ENCODE data around the gene PLEKHO1.
A peak's percentile ranks its signal among the peaks of the same experiment; 100 is the strongest.

PLEKHO1 gene

DNA sequence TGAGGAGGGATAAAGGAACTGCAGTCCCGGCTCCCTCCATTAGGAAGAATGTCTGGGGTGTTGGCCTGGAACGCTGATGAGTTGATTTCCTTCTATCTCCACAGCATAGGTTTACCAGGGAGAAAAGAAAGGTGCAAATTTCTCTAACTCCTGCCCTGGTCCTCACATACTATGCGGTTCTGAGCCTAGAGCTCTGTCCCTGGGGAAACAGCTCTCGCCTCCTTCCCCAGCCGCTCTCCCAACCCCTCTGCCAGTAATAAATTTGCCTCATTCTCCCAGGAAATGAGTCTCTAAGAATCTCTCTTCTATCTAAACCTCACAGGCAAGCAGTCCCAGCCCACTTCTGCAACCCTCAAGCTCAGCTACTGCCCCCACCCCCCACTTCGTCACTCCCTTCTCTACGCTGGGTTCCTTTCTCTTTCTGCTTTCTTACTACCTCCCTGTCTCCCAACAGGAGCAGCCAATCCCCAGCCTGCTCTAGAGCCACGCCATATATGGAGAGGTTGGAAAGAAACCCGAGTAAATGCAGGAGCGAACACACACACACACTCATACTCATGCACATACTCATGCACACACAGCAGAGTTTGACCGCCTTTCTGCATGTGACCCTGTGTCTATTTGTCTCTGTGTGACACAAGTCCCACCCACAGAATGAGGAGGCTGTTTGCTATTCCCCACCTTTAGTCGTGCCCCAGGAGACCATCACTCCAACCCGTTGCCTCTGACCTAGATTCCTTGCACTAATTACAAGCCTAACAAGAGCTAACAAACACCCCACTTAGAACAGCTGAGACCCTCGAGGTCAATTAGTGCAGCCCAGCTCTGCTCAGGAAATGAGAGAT, 13.4 kb downstream of the PLEKHO1 start:
- peaks cover 7% of the 10 kb centered on the region for H3K36me3 ChIP-seq (ENCODE audit: control insufficient read depth, insufficient read depth, low read length)
- H3K9ac ChIP-seq (ENCODE audit: low read depth, low read length): peak overlapping the region; percentile 80
- peak overlapping the region; percentile 51 for H3K4me3 ChIP-seq (ENCODE audit: low read depth, low read length)
- no peaks in the 10 kb centered on the region for H3K9me3 ChIP-seq (ENCODE audit: control insufficient read depth, insufficient read depth, low read length)
- H3K27me3 ChIP-seq (ENCODE audit: control insufficient read depth, insufficient read depth, low read length): no peaks in the 10 kb centered on the region
- peaks cover 26% of the 10 kb centered on the region for H3K4me1 ChIP-seq (ENCODE audit: control insufficient read depth, insufficient read depth, low read length)

DNA sequence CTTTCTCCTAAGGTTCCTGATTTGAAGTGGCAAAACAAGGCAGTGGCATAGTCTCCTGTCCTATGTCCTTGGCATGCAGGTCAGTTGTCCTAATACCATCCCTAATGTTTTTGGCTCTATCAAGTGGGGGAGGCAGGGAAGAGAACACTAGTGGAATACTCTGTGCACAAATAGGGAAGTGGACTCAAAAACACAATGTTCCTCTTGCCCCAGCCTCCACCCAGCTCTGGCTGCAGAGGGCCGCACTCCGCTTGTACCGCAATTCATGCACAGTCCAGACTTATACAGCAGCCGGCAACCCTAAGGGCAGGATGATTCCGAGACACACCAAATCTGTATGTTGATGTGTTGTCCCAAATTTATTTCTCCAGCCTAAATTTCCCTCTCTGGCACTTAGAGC, 14.5 kb downstream of the PLEKHO1 start:
- H3K36me3 ChIP-seq (ENCODE audit: control insufficient read depth, insufficient read depth, low read length): peaks cover 6% of the 10 kb centered on the region
- no peak overlapping the region for H3K4me3 ChIP-seq (ENCODE audit: low read depth, low read length)
- peaks cover 26% of the 10 kb centered on the region for H3K4me1 ChIP-seq (ENCODE audit: control insufficient read depth, insufficient read depth, low read length)
- no peak overlapping the region for H3K9ac ChIP-seq (ENCODE audit: low read depth, low read length)
- no peaks in the 10 kb centered on the region for H3K27me3 ChIP-seq (ENCODE audit: control insufficient read depth, insufficient read depth, low read length)
- no peaks in the 10 kb centered on the region for H3K9me3 ChIP-seq (ENCODE audit: control insufficient read depth, insufficient read depth, low read length)

DNA sequence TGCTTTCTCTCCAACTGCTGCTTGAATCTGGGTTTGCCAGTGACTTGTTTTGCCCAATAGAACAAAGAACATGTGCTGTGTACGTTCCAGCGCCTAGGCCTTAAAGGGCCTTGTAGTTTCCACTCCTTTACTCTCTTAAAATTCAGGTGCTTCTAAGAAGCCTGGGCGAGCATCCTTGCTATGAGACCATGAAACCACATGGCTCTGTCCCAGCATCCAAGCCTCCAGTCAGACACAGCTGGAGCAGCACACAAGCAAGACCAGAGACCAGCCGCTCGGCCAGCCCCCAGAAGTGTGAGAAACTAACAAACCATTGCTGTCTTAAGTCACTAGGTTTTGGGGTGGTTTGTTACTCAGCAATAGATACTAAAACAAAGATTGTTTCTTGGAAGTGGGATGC, 15.1 kb downstream of the PLEKHO1 start:
- Histone ChIP-seq H3K9me3 (ENCODE audit: control insufficient read depth, insufficient read depth, low read length) (no peaks in the 10 kb centered on the region), H3K4me3 (ENCODE audit: low read depth, low read length) (no peak overlapping the region), H3K27me3 (ENCODE audit: control insufficient read depth, insufficient read depth, low read length) (no peaks in the 10 kb centered on the region), H3K4me1 (ENCODE audit: control insufficient read depth, insufficient read depth, low read length) (peaks cover 26% of the 10 kb centered on the region), H3K36me3 (ENCODE audit: control insufficient read depth, insufficient read depth, low read length) (peaks cover under 1% of the 10 kb centered on the region), H3K9ac (ENCODE audit: low read depth, low read length) (no peak overlapping the region)

DNA sequence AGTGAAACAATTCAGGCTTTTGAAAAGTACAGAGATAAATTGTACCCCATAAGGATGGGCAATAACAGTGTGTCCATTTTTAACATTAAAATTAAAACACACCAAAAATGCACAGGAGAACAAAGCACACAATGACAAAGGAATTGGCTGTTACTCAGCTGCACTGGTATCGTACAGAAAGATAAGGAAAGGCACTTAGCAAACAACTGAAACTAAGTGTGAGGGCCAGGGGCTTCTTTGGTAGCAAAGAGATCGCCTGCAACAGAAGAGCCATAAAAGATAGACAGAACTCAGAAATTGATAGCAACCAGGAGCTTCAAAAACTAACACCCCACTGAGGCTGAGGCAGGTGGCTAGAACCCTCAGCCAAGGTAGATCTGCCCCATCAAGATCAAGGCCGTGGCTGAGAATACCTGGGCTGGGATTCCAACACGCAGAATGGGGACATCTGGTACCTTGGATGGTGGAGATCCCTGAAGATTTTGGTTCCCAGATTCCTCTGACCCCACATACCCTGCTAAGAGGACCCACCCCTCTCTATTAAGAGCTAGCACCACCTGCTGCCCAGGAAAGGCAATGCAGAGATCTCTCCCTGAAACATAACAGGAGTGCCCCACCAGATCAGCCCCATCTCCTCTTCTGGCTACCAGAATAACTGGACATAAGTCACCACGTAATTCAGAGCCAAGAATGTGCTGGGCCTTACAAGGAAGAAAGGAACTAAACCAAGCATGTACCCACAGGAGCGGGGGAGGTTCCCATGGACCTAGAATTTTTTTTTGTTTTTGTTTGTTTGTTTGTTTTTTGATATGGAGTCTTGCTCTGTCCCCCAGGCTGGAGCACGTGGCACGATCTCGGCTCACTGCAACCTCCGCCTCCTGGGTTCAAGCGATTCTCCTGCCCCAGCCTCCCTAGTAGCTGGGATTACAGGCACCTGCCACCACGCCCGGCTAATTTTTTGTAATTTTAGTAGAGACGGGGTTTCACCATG, 16.2 kb downstream of the PLEKHO1 start:
- Histone ChIP-seq H3K27me3 (ENCODE audit: control insufficient read depth, insufficient read depth, low read length) (no peaks in the 10 kb centered on the region), H3K36me3 (ENCODE audit: control insufficient read depth, insufficient read depth, low read length) (no peaks in the 10 kb centered on the region), H3K4me1 (ENCODE audit: control insufficient read depth, insufficient read depth, low read length) (peaks cover 26% of the 10 kb centered on the region), H3K9me3 (ENCODE audit: control insufficient read depth, insufficient read depth, low read length) (no peaks in the 10 kb centered on the region), H3K9ac (ENCODE audit: low read depth, low read length) (no peak overlapping the region), H3K4me3 (ENCODE audit: low read depth, low read length) (no peak overlapping the region)

DNA sequence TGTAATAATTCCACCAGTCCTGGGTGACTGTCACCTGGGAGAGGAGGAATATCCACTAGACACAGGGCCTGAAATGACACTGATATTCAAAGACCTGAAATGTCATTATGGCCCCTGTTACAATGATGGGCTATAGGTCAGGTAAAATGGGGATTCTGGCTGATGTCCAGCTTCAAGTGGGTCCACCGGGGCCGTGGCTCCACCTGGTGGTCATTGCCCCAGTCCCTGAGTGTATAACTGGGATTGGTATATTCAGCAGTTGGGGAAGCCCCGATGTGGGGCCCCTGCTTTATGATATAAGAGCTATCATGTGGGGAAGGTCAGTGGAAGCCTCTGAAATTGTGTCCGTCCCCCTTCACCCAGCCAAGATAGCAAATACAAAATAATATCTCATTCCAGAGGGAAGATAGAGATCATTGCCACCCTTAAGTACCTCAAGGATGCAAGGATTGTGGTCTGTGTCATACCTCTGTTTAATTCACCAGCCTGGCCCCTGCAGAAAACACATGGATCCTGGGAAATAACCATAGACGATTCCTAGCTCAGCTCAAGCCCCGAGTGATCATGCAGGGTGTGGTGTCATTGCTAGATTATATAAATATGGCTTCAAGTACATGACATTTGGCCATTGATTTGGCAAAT, 19.4 kb downstream of the PLEKHO1 start:
- peaks cover 4% of the 10 kb centered on the region for H3K4me1 ChIP-seq (ENCODE audit: control insufficient read depth, insufficient read depth, low read length)

DNA sequence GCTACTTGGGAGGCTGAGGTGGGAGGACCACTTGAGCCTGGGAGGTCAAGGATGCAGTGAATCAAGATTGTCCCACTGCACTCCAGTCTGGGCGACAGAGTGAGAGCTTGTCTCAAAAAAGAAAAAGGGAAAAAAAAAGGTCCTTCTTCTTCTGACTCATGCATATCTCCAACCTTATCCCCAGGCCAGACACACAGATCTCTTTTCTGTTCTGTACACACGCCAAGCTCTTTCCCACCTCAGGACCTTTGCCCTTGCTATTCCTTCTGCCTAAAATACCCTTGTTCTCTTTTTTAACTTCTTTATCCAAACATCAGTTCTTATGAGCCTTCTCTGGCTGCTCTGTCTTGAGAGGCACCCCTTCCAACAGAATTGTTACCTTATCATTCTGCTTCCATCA, 22.1 kb downstream of the PLEKHO1 start:
- H3K27me3 ChIP-seq (ENCODE audit: control insufficient read depth, insufficient read depth, low read length): no peaks in the 10 kb centered on the region
- no peaks in the 10 kb centered on the region for H3K36me3 ChIP-seq (ENCODE audit: control insufficient read depth, insufficient read depth, low read length)
- H3K9me3 ChIP-seq (ENCODE audit: control insufficient read depth, insufficient read depth, low read length): no peaks in the 10 kb centered on the region
- H3K4me3 ChIP-seq (ENCODE audit: low read depth, low read length): no peak overlapping the region
- H3K9ac ChIP-seq (ENCODE audit: low read depth, low read length): no peak overlapping the region
- H3K4me1 ChIP-seq (ENCODE audit: control insufficient read depth, insufficient read depth, low read length): no peaks in the 10 kb centered on the region

More for the DNA sequence above, 19.4 kb downstream of the PLEKHO1 start:
- Histone ChIP-seq H3K36me3 (ENCODE audit: control insufficient read depth, insufficient read depth, low read length) (no peaks in the 10 kb centered on the region), H3K9me3 (ENCODE audit: control insufficient read depth, insufficient read depth, low read length) (no peaks in the 10 kb centered on the region), H3K4me3 (ENCODE audit: low read depth, low read length) (no peak overlapping the region), H3K27me3 (ENCODE audit: control insufficient read depth, insufficient read depth, low read length) (no peaks in the 10 kb centered on the region), H3K9ac (ENCODE audit: low read depth, low read length) (no peak overlapping the region)

DNA sequence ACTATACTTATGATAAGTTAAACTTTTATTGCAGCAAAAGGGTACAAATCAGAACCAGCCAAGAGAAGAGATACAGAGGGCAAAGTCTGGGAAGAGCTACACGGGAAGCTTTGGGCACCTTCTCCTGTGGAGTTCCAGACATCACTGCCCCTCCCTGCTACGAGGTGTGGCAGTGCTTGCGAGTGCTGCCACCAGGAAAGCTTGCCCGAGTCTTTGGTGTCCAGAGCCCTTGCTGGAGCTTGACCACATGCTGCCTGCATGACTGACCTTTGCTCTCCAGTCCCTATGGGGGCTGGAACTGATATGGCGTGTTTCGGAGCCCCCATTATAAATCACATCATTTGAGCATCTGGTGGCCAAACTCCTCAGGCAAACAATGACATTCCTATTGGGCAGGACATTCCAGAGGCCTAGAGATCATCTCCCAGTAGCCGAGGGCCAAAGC, 23.4 kb downstream of the PLEKHO1 start:
- H3K4me3 ChIP-seq (ENCODE audit: low read depth, low read length): no peak overlapping the region
- no peaks in the 10 kb centered on the region for H3K27me3 ChIP-seq (ENCODE audit: control insufficient read depth, insufficient read depth, low read length)
- no peaks in the 10 kb centered on the region for H3K4me1 ChIP-seq (ENCODE audit: control insufficient read depth, insufficient read depth, low read length)
- no peaks in the 10 kb centered on the region for H3K36me3 ChIP-seq (ENCODE audit: control insufficient read depth, insufficient read depth, low read length)
- H3K9me3 ChIP-seq (ENCODE audit: control insufficient read depth, insufficient read depth, low read length): no peaks in the 10 kb centered on the region
- H3K9ac ChIP-seq (ENCODE audit: low read depth, low read length): no peak overlapping the region

DNA sequence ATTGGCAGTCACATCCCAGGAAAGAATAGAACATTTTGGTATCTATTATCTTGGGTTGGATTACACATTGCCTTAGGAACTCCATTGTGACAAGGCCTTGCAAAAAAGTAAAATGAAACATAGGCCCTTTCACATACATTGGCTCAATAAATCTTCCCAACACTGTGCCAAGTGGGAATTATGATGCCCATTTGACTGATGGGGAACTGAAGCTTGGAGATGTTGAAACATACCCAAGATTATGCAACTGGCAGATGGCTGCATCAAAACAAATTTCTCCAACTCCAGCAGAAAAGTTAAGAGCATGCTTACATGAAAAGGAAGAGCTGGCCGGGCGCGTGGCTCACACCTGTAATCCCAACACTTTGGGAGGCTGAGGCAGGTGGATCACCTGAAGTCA, 26.9 kb downstream of the PLEKHO1 start:
- H3K4me1 ChIP-seq (ENCODE audit: control insufficient read depth, insufficient read depth, low read length): no peaks in the 10 kb centered on the region
- H3K27me3 ChIP-seq (ENCODE audit: control insufficient read depth, insufficient read depth, low read length): no peaks in the 10 kb centered on the region
- H3K4me3 ChIP-seq (ENCODE audit: low read depth, low read length): no peak overlapping the region
- no peaks in the 10 kb centered on the region for H3K36me3 ChIP-seq (ENCODE audit: control insufficient read depth, insufficient read depth, low read length)
- H3K9me3 ChIP-seq (ENCODE audit: control insufficient read depth, insufficient read depth, low read length): no peaks in the 10 kb centered on the region
- no peak overlapping the region for H3K9ac ChIP-seq (ENCODE audit: low read depth, low read length)

DNA sequence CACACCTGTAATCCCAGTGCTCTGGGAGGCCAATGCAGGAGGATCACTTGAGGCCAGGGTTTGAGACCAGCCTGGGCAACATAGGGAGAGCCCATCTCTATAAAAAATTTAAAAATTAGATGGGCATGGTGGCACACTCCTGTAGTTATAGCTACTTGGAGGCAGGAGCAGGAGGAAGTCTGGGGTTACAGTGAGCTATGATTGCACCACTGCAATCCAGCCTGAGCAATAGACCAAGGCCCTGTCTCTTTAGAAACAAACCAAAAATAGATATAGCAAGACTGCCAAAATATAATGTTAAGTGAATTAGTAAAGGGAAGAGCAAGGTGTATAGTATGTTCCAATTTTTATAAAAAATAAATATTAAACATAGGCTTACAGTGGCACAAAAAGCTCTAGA, 28.8 kb downstream of the PLEKHO1 start:
- Histone ChIP-seq H3K4me1 (ENCODE audit: control insufficient read depth, insufficient read depth, low read length) (no peaks in the 10 kb centered on the region), H3K36me3 (ENCODE audit: control insufficient read depth, insufficient read depth, low read length) (no peaks in the 10 kb centered on the region), H3K4me3 (ENCODE audit: low read depth, low read length) (no peak overlapping the region)

DNA sequence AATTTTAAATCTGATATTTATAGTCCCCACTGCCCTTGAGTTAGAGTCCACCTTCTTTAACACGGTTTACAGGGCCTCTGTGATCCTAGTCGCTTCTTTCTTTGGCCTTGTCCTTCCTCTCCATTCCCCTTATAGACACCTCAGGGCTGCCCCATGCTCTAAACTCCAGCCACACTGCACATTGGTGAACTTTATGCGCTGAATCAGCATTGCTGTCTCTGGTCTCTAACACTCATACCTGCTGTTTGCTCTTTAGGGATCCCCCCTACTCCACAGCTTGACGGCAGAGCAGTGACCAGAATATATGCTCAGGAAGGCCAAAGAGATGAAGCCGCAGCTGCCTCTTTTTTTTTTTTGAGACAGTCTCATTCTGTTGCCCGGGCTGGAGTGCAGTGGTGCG, 30.2 kb downstream of the PLEKHO1 start:
- Histone ChIP-seq H3K4me3 (ENCODE audit: low read depth, low read length) (no peak overlapping the region), H3K4me1 (ENCODE audit: control insufficient read depth, insufficient read depth, low read length) (no peaks in the 10 kb centered on the region), H3K9me3 (ENCODE audit: control insufficient read depth, insufficient read depth, low read length) (no peaks in the 10 kb centered on the region), H3K27me3 (ENCODE audit: control insufficient read depth, insufficient read depth, low read length) (no peaks in the 10 kb centered on the region), H3K36me3 (ENCODE audit: control insufficient read depth, insufficient read depth, low read length) (no peaks in the 10 kb centered on the region), H3K9ac (ENCODE audit: low read depth, low read length) (no peak overlapping the region)

More for the DNA sequence above, 28.8 kb downstream of the PLEKHO1 start:
- no peaks in the 10 kb centered on the region for H3K9me3 ChIP-seq (ENCODE audit: control insufficient read depth, insufficient read depth, low read length)
- no peak overlapping the region for H3K9ac ChIP-seq (ENCODE audit: low read depth, low read length)
- H3K27me3 ChIP-seq (ENCODE audit: control insufficient read depth, insufficient read depth, low read length): no peaks in the 10 kb centered on the region

DNA sequence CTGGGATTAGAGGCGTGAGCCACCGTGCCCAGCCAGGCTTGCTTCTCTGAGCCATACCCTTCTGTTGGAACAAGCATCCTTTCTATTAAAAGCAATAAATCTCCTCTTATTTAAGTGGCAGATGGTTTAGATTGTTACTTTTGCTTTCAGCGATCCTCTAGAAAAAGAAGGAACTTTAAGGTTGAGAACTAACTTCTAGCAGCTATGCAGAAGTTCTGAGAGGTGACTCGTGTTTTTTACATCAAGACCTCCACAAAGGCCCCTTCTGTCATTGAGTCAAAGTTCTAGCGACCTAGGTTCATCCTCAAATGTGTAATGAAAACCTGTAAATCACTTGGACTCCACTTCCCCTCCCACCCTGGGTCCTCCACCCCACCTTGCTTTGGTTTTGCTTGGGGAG, 30.8 kb downstream of the PLEKHO1 start:
- Histone ChIP-seq H3K4me1 (ENCODE audit: control insufficient read depth, insufficient read depth, low read length) (no peaks in the 10 kb centered on the region), H3K36me3 (ENCODE audit: control insufficient read depth, insufficient read depth, low read length) (no peaks in the 10 kb centered on the region), H3K4me3 (ENCODE audit: low read depth, low read length) (no peak overlapping the region), H3K27me3 (ENCODE audit: control insufficient read depth, insufficient read depth, low read length) (no peaks in the 10 kb centered on the region), H3K9ac (ENCODE audit: low read depth, low read length) (no peak overlapping the region), H3K9me3 (ENCODE audit: control insufficient read depth, insufficient read depth, low read length) (no peaks in the 10 kb centered on the region)
